Amniotic stem cell (primary cell): ENCODE measurements around the gene KIF2C.
"Not testable (repeated sequence)": the region's sequence is repeated elsewhere in the genome, so short reads cannot be mapped to it uniquely, and the experiment has no call there.

ENCODE experiments used
- DNase-seq: peaks from one replicate; lab custom pipeline; 2025; lab: John Stamatoyannopoulos, UW

KIF2C gene

DNA sequence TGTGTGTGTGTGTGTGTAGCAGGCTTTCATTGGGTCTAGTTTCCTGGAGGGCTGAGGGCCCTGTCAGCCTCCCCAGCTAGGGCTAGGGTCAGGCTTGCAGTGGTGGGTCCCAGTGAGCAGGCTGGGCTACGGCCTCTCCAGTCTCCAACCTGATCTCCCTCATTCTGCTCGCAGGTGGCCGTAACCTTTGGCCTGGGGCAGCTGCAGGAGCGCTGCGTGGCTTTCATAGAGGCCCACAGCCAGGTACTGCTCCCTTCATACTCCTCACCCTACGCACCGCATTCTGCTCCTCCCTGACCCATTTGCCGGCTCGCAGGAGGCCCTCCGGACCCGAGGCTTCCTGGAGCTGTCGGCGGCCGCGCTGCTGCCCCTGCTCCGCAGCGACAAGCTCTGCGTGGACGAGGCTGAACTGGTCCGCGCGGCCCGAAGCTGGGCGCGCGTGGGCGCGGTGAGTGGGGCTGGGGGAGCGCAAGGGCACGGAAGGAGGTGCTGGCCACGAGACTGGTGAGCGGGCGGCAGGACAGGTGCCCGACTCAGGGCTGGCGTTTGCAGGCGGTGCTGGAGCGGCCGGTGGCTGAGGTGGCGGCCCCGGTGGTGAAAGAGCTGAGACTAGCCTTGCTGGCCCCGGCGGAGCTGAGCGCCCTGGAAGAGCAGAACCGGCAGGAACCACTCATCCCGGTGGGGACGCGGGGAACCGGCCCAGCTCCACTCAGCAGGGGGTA, 73.3 kb downstream of the KIF2C start:
- no peak for DNase-seq

DNA sequence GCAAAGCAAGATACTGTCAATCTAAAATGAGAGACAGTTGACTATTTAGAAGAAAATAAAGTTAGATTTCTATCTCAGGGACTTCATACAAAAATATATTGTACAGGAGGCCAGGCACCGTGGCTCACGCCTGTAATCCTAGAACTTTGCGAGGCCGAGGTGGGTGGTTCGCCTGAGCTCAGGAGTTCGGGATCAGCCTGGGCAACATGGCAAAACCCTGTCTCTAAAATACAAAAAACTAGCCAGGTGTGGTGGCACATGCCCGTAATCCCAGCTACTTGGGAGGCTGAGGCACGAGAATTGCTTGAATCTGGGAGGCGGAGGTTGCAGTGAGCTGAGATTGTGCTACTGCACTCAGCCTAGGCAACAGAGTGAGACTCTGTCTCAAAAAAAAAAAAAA, 76.3 kb downstream of the KIF2C start:
- DNase-seq, result not testable (repeated sequence)

GRCh38 chr1:44817307-44817706, 77.7 kb downstream of the KIF2C start:
- DNase-seq, result no peak
